H9 (cell line): ENCODE data around the gene SPSB3. TPM values are rescaled to one million over a fixed set of nuclear protein-coding genes. Genes with fewer than 3 reads are reported as not detected.

Experiments used
- DNase-seq: peaks from one replicate; pipeline ENCODE4 v3.0.0-alpha.2; 2017
- H2AFZ ChIP-seq: one replicate; pipeline ENCODE4 v1.6.1; 2013; ENCODE audit warnings: mild to moderate bottlenecking, low read length, control low read depth, moderate library complexity
- H2AK5ac ChIP-seq: 2 replicates; pipeline ENCODE4 v1.6.1; 2013; ENCODE audit warnings: low read length, control low read depth, mixed read lengths; ENCODE audit not compliant: insufficient read length
- H2BK120ac ChIP-seq: one replicate; pipeline ENCODE4 v1.6.1; 2013; ENCODE audit warnings: low read depth, mild to moderate bottlenecking, low read length, control low read depth, inconsistent platforms; ENCODE audit not compliant: poor library complexity, severe bottlenecking
- H2BK12ac ChIP-seq: 2 replicates; pipeline ENCODE4 v1.6.1; 2013; ENCODE audit warnings: low read length, control low read depth, mixed read lengths, low read depth; ENCODE audit not compliant: insufficient read length
- H2BK15ac ChIP-seq: 2 replicates; pipeline ENCODE4 v1.6.1; 2013; ENCODE audit warnings: low read depth, low read length, control low read depth
- H2BK20ac ChIP-seq: one replicate; pipeline ENCODE4 v1.6.1; 2013; ENCODE audit warnings: low read depth, mild to moderate bottlenecking, low read length, control low read depth, inconsistent platforms; ENCODE audit not compliant: poor library complexity, severe bottlenecking
- H2BK5ac ChIP-seq: 2 replicates; pipeline ENCODE4 v1.6.1; 2013; ENCODE audit warnings: low read length, control low read depth, mixed read lengths; ENCODE audit not compliant: insufficient read length
- H3K14ac ChIP-seq: 2 replicates; pipeline ENCODE4 v1.6.1; 2013; ENCODE audit warnings: low read length, control low read depth; ENCODE audit not compliant: insufficient read depth
- H3K18ac ChIP-seq: 2 replicates; pipeline ENCODE4 v1.6.1; 2013; ENCODE audit warnings: low read depth, mild to moderate bottlenecking, mixed read lengths, low read length, control low read depth; ENCODE audit not compliant: insufficient read length
- H3K23ac ChIP-seq: 2 replicates; pipeline ENCODE4 v1.6.1; 2013; ENCODE audit warnings: low read length, control low read depth, mixed read lengths, low read depth; ENCODE audit not compliant: insufficient read length
- H3K23me2 ChIP-seq: 2 replicates; pipeline ENCODE4 v1.6.1; 2013; ENCODE audit warnings: low read depth, mild to moderate bottlenecking, mixed read lengths, low read length, control low read depth; ENCODE audit not compliant: insufficient read length, poor library complexity, severe bottlenecking
- H3K27ac ChIP-seq: 2 replicates; pipeline ENCODE4 v1.5.1; 2013; ENCODE audit warnings: low read length, control low read depth, mixed read lengths, low read depth; ENCODE audit not compliant: insufficient read length
- H3K27me3 ChIP-seq: 2 replicates; pipeline ENCODE4 v1.6.1; 2013; ENCODE audit warnings: low read length, control low read depth, inconsistent platforms; ENCODE audit not compliant: insufficient read depth
- H3K4ac ChIP-seq: 2 replicates; pipeline ENCODE4 v1.6.1; 2013; ENCODE audit warnings: low read depth, mild to moderate bottlenecking, control low read depth, inconsistent platforms, low read length, moderate library complexity
- H3K4me1 ChIP-seq: 2 replicates; pipeline ENCODE4 v1.6.1; 2013; ENCODE audit warnings: low read length, control low read depth, inconsistent platforms; ENCODE audit not compliant: insufficient read depth
- H3K4me2 ChIP-seq: 2 replicates; pipeline ENCODE4 v1.6.1; 2013; ENCODE audit warnings: low read length, control low read depth, mixed read lengths; ENCODE audit not compliant: insufficient read length, insufficient read depth
- H3K56ac ChIP-seq: 2 replicates; pipeline ENCODE4 v1.6.1; 2013; ENCODE audit warnings: low read depth, mild to moderate bottlenecking, mixed read lengths, low read length, control low read depth; ENCODE audit not compliant: insufficient read length
- H3K79me1 ChIP-seq: 2 replicates; pipeline ENCODE4 v1.6.1; 2013; ENCODE audit warnings: low read depth, mild to moderate bottlenecking, moderate library complexity, low read length, control low read depth, inconsistent platforms; ENCODE audit not compliant: insufficient read depth, poor library complexity, severe bottlenecking
- H3K79me2 ChIP-seq: 2 replicates; pipeline ENCODE4 v1.6.1; 2013; ENCODE audit warnings: low read length, control low read depth, inconsistent platforms; ENCODE audit not compliant: insufficient read depth
- H3K9ac ChIP-seq: 2 replicates; pipeline ENCODE4 v1.6.1; 2013; ENCODE audit warnings: low read length, control low read depth, mixed read lengths; ENCODE audit not compliant: insufficient read length; ENCODE audit errors: extremely low read depth
- H3K9me3 ChIP-seq: one replicate; pipeline ENCODE4 v1.6.1; 2013; ENCODE audit warnings: low read depth, low read length, inconsistent platforms; ENCODE audit not compliant: control insufficient read depth
- H3T11ph ChIP-seq: one replicate; pipeline ENCODE4 v1.6.1; 2013; ENCODE audit warnings: mild to moderate bottlenecking, low read length, control low read depth, inconsistent platforms
- H4K20me1 ChIP-seq: one replicate; pipeline ENCODE4 v1.6.1; 2013; ENCODE audit not compliant: control insufficient read depth, insufficient read length, insufficient read depth
- H4K5ac ChIP-seq: 2 replicates; pipeline ENCODE4 v1.6.1; 2013; ENCODE audit warnings: low read depth, mild to moderate bottlenecking, mixed read lengths, low read length, control low read depth; ENCODE audit not compliant: insufficient read length
- H4K8ac ChIP-seq: replicated peaks from 2 replicates; pipeline ENCODE4 v1.6.1; 2013; ENCODE audit warnings: low read length, control low read depth, mixed read lengths, low read depth; ENCODE audit not compliant: insufficient read length
- H4K91ac ChIP-seq: 2 replicates; pipeline ENCODE4 v1.6.1; 2013; ENCODE audit warnings: low read depth, mild to moderate bottlenecking, moderate library complexity, mixed read lengths, low read length, control low read depth; ENCODE audit not compliant: insufficient read length
- H3K27ac Mint-ChIP-seq, 3 experiments: 2 replicates in 2 of 3; 3 replicates in 1 of 3; pipeline ENCODE4 v1.8.0; 2020 to 2021; ENCODE audit warnings: mixed read lengths in 3 of 3, mild to moderate bottlenecking in 1 of 3, moderate library complexity in 1 of 3
- H3K27me3 Mint-ChIP-seq: 2 replicates; pipeline ENCODE4 v1.8.0; 2021; ENCODE audit warnings: low read depth, mild to moderate bottlenecking, moderate library complexity, mixed read lengths
- H3K36me3 Mint-ChIP-seq, 3 experiments: 2 replicates in 2 of 3; 3 replicates in 1 of 3; pipeline ENCODE4 v1.8.0; 2020 to 2021; ENCODE audit warnings: low read depth in 3 of 3, mixed read lengths in 3 of 3; ENCODE audit not compliant: insufficient read depth in 1 of 3
- H3K4me1 Mint-ChIP-seq, 2 experiments: 2 replicates each; pipeline ENCODE4 v1.8.0; 2020; ENCODE audit warnings: mixed read lengths in 2 of 2
- H3K4me3 Mint-ChIP-seq, 2 experiments: 2 replicates in 1 of 2; 3 replicates in 1 of 2; pipeline ENCODE4 v1.8.0; 2020 to 2021; ENCODE audit warnings: mild to moderate bottlenecking in 2 of 2, mixed read lengths in 2 of 2, moderate library complexity in 1 of 2
- H3K9me3 Mint-ChIP-seq, 2 experiments: 2 replicates in 1 of 2; 3 replicates in 1 of 2; pipeline ENCODE4 v1.8.0; 2020; ENCODE audit warnings: mild to moderate bottlenecking in 2 of 2, mixed read lengths in 2 of 2, moderate library complexity in 1 of 2
- CTCF ChIP-seq: fragments of 200-600 bp; sonication (generic); conservative IDR thresholded peaks from 3 replicates; pipeline ENCODE4 v1.8.0; 2021; ENCODE audit warnings: antibody characterized with exemption, mild to moderate bottlenecking
- WGBS: extraction: QIAGEN DNeasy Blood & Tissue Kit; methylation state at CpG from one replicate; pipeline ENCODE4 v1.1.7; 2013; ENCODE audit warnings: missing lambda C conversion rate, low lambda C conversion rate, mixed read lengths; ENCODE audit not compliant: insufficient read length; ENCODE audit errors: extremely low coverage; 5-methylcytosine and 5-hydroxymethylcytosine counted together
- total RNA-seq: library from RNA; stranded (reverse); gene quantifications from 2 replicates; pipeline ENCODE4 v1.2.1, GENCODE V29; 2021

Gene SPSB3
- total RNA-seq, 1 experiment from 2014 or later = 19.9 TPM

GRCh38 chr16:1757714-1758461 lies 24.5 kb downstream of the SPSB3 start:
- Mint-ChIP-seq H3K9me3 (no peaks in the 10 kb centered on the region), H3K4me3 (no peak overlapping the region), H3K4me1 (no peaks in the 10 kb centered on the region), H3K36me3 (peaks cover 5 to 21% (median 16%) of the 10 kb centered on the region in 3 experiments; a peak in 6 of 7 replicates), H3K27ac (no peak overlapping the region), H3K27me3 (no peaks in the 10 kb centered on the region)
- Histone ChIP-seq H2BK20ac (no peak overlapping the region), H3K27ac (no peak overlapping the region), H2AK5ac (no peak overlapping the region), H3K27me3 (no peaks in the 10 kb centered on the region), H2BK12ac (no peak overlapping the region), H3K18ac (no peak overlapping the region), H3K4ac (no peak overlapping the region), H3K79me2 (no peaks in the 10 kb centered on the region), H3T11ph (no peak overlapping the region), H4K91ac (no peak overlapping the region), H3K56ac (no peak overlapping the region), H3K9me3 (no peaks in the 10 kb centered on the region), H3K23ac (no peak overlapping the region), H4K5ac (no peak overlapping the region), H3K14ac (no peak overlapping the region), H4K20me1 (no peaks in the 10 kb centered on the region), H4K8ac (no peak overlapping the region), H3K79me1 (no peaks in the 10 kb centered on the region), H3K9ac (no peak overlapping the region), H2AFZ (no peak overlapping the region), H2BK15ac (no peak overlapping the region), H2BK120ac (no peak overlapping the region), H3K4me2 (no peak overlapping the region), H3K23me2 (no peaks in the 10 kb centered on the region), H2BK5ac (no peak overlapping the region), H3K4me1 (no peaks in the 10 kb centered on the region)
- TF ChIP-seq CTCF = no peak
- WGBS = no CpG with 5 or more reads among the region's 37 CpGs
- no peak for DNase-seq
